ENCODE data around the gene TRIM40. TPM values are rescaled to one million over a fixed set of nuclear protein-coding genes. Genes with fewer than 3 reads are reported as not detected.
A peak's percentile ranks its signal among the peaks of the same experiment; 100 is the strongest.

TRIM40 gene
- total and polyA plus RNA-seq, 2 of the 13 experiments (the other 11 are each of a cell fraction or from before 2014, with no cell fraction given): 0.58 TPM; not detected in 1

GRCh38 chr6:30143780-30144179 is 7.8 kb downstream of the TRIM40 start:
- H4K20me1 ChIP-seq (ENCODE audit: insufficient read depth, low read length): no peaks in the 10 kb centered on the region
- intact Hi-C loops (cut with micrococcal nuclease; ENCODE audit: unreplicated experiment): no loop called here
- peaks cover 31% of the 10 kb centered on the region for H3K4me1 ChIP-seq (ENCODE audit: insufficient read depth, low read length)
- H3K4me3 ChIP-seq (replicated peaks in 1 of 3; ENCODE audit: insufficient read depth in 1 of 3, low read depth in 2 of 3, low read length in 3 of 3): no peak overlapping the region
- H2AFZ ChIP-seq (ENCODE audit: low read length): peak overlapping the region; percentile 79
- no peak for FAIRE-seq
- no peaks in the 10 kb centered on the region; a peak in 1 of 5 replicates for H3K27me3 ChIP-seq (ENCODE audit: control insufficient read depth in 1 of 2, insufficient read depth in 2 of 2, low read length in 2 of 2)
- no peak overlapping the region for H3K9ac ChIP-seq (ENCODE audit: insufficient read depth, low read depth, low read length)
- ATAC-seq: peak; percentile 60; the same call in 2 of the 3 replicates
- no peak for TF ChIP-seq HMGXB3 (CRISPR knock-in tag; IDR thresholded peaks at IDR 0.05; ENCODE audit: borderline replicate concordance)
- no peak for TF ChIP-seq IKZF4 (CRISPR knock-in tag; IDR thresholded peaks at IDR 0.05; ENCODE audit: borderline replicate concordance, low read depth, not compliant biosample characterization)
- TF ChIP-seq SPEN (CRISPR knock-in tag; IDR thresholded peaks at IDR 0.05; ENCODE audit: low read depth): no peak
- TF ChIP-seq, protein P1, sequence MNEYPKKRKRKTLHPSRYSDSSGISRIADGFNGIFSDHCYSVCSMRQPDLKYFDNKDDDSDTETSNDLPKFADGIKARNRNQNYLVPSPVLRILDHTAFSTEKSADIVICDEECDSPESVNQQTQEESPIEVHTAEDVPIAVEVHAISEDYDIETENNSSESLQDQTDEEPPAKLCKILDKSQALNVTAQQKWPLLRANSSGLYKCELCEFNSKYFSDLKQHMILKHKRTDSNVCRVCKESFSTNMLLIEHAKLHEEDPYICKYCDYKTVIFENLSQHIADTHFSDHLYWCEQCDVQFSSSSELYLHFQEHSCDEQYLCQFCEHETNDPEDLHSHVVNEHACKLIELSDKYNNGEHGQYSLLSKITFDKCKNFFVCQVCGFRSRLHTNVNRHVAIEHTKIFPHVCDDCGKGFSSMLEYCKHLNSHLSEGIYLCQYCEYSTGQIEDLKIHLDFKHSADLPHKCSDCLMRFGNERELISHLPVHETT (CRISPR knock-in tag; conservative IDR thresholded peaks at IDR 0.05): no peak
- no peak for TF ChIP-seq PRDM4 (CRISPR knock-in tag; IDR thresholded peaks at IDR 0.05; ENCODE audit: borderline replicate concordance)
- TF ChIP-seq, protein P2, sequence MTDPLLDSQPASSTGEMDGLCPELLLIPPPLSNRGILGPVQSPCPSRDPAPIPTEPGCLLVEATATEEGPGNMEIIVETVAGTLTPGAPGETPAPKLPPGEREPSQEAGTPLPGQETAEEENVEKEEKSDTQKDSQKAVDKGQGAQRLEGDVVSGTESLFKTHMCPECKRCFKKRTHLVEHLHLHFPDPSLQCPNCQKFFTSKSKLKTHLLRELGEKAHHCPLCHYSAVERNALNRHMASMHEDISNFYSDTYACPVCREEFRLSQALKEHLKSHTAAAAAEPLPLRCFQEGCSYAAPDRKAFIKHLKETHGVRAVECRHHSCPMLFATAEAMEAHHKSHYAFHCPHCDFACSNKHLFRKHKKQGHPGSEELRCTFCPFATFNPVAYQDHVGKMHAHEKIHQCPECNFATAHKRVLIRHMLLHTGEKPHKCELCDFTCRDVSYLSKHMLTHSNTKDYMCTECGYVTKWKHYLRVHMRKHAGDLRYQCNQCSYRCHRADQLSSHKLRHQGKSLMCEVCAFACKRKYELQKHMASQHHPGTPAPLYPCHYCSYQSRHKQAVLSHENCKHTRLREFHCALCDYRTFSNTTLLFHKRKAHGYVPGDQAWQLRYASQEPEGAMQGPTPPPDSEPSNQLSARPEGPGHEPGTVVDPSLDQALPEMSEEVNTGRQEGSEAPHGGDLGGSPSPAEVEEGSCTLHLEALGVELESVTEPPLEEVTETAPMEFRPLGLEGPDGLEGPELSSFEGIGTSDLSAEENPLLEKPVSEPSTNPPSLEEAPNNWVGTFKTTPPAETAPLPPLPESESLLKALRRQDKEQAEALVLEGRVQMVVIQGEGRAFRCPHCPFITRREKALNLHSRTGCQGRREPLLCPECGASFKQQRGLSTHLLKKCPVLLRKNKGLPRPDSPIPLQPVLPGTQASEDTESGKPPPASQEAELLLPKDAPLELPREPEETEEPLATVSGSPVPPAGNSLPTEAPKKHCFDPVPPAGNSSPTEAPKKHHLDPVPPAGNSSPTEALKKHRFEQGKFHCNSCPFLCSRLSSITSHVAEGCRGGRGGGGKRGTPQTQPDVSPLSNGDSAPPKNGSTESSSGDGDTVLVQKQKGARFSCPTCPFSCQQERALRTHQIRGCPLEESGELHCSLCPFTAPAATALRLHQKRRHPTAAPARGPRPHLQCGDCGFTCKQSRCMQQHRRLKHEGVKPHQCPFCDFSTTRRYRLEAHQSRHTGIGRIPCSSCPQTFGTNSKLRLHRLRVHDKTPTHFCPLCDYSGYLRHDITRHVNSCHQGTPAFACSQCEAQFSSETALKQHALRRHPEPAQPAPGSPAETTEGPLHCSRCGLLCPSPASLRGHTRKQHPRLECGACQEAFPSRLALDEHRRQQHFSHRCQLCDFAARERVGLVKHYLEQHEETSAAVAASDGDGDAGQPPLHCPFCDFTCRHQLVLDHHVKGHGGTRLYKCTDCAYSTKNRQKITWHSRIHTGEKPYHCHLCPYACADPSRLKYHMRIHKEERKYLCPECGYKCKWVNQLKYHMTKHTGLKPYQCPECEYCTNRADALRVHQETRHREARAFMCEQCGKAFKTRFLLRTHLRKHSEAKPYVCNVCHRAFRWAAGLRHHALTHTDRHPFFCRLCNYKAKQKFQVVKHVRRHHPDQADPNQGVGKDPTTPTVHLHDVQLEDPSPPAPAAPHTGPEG (CRISPR knock-in tag; IDR thresholded peaks at IDR 0.05): no peak
- TF ChIP-seq EEA1 (CRISPR knock-in tag; IDR thresholded peaks at IDR 0.05; ENCODE audit: borderline replicate concordance): no peak
- no peak for TF ChIP-seq ZMAT5 (CRISPR knock-in tag; IDR thresholded peaks at IDR 0.05; ENCODE audit: borderline replicate concordance, low read depth)
- no peaks in the 10 kb centered on the region for H3K36me3 ChIP-seq (replicated peaks in 1 of 2; ENCODE audit: control insufficient read depth in 1 of 2, insufficient read depth in 2 of 2, low read length in 2 of 2)
- ChIA-PET CTCF (ENCODE audit: low intra/inter-chr PET ratio, low total read pairs) (no interaction called here), POLR2A (interaction anchor here (1.9 kb wide), 1 partner anchor 20 kb away, joined by 4 read pairs; no protein-coding TSS in a partner anchor)
- DNase-seq (ENCODE audit: low spot score): no peak
- peak overlapping the region; percentile 67 for H3K4me2 ChIP-seq (ENCODE audit: low read depth, low read length)
- WGBS (ENCODE audit: low lambda C conversion rate): 3% methylated on average over 2 of the region's 2 CpGs
- no TSS peak for BruUV-seq (replicated peaks)
- no peaks in the 10 kb centered on the region for H3K9me3 ChIP-seq (ENCODE audit: low read length)
- no peaks in the 10 kb centered on the region for H3K79me2 ChIP-seq (ENCODE audit: insufficient read depth, low read length)
- H3K27ac ChIP-seq (ENCODE audit: extremely low read length, insufficient read depth, low read length): no peak overlapping the region
- in situ Hi-C loops (cut with HindIII; ENCODE audit: extremely low pct_ligation_motif_present, low pct_unique_long_range_greater_than_20kb): no loop called here

Measured in HepG2 (cell line).